PC-9 (cell line): ENCODE measurements around the gene LSM3. TPM values are rescaled to one million over a fixed set of nuclear protein-coding genes. Genes with fewer than 3 reads are reported as not detected.
A peak's percentile ranks its signal among the peaks of the same experiment; 100 is the strongest.

ENCODE experiments used
- BruUV-seq: library from RNA; stranded (reverse); fragments of 400-500 nt; replicated peaks from 2 replicates; lab custom pipeline; 2021; lab: Mats Ljungman, UMichigan
- CTCF ChIA-PET: fragments of 300-600 bp; sonication (Branson Sonifier 250); formaldehyde crosslinking; loops from one replicate; lab custom pipeline; 2022; ENCODE audit warnings: antibody characterized with exemption; lab: Charles Lee
- POLR2A ChIA-PET: fragments of 300-600 bp; sonication (Branson Sonifier 250); formaldehyde crosslinking; loops from one replicate; lab custom pipeline; 2022; ENCODE audit warnings: antibody characterized with exemption; ENCODE audit not compliant: unreplicated experiment; lab: Charles Lee
- DNase-seq, 2 experiments: peaks; one replicate each; pipeline versions ENCODE4 v3.0.0 to v3.0.0-alpha.2; 2015 to 2022; ENCODE audit warnings: mixed read lengths in 1 of 2
- H2AFZ ChIP-seq: fragments of 200-600 bp; sonication (generic); 2 replicates; pipeline ENCODE4 v1.8.1; 2017; ENCODE audit warnings: antibody characterized with exemption
- H3F3A ChIP-seq: fragments of 200-600 bp; sonication (generic); 2 replicates; pipeline ENCODE4 v1.8.1; 2017; ENCODE audit warnings: antibody characterized with exemption, mild to moderate bottlenecking, low read depth; ENCODE audit not compliant: insufficient read depth
- H3K27ac ChIP-seq: fragments of 200-600 bp; sonication (generic); 2 replicates; pipeline ENCODE4 v1.6.1; 2016; ENCODE audit warnings: mixed run types
- H3K27me3 ChIP-seq: fragments of 200-600 bp; sonication (generic); 2 replicates; pipeline ENCODE4 v1.6.1; 2016; ENCODE audit warnings: low read depth, mixed run types; ENCODE audit not compliant: insufficient read depth
- H3K36me3 ChIP-seq: fragments of 200-600 bp; sonication (generic); 2 replicates; pipeline ENCODE4 v1.6.1; 2016; ENCODE audit warnings: low read depth, mixed run types
- H3K4me1 ChIP-seq: fragments of 200-600 bp; sonication (generic); replicated peaks from 2 replicates; pipeline ENCODE4 v1.6.1; 2016; ENCODE audit warnings: mixed run types; ENCODE audit not compliant: insufficient read depth
- H3K4me2 ChIP-seq: fragments of 200-600 bp; sonication (generic); 2 replicates; pipeline ENCODE4 v1.6.1; 2017; ENCODE audit warnings: mixed run types
- H3K4me3 ChIP-seq: fragments of 200-600 bp; sonication (generic); 2 replicates; pipeline ENCODE4 v1.6.1; 2016; ENCODE audit warnings: mixed run types
- H3K79me2 ChIP-seq: fragments of 200-600 bp; sonication (generic); 2 replicates; pipeline ENCODE4 v1.6.1; 2017; ENCODE audit warnings: low read depth, mixed run types
- H3K9me2 ChIP-seq: fragments of 200-600 bp; sonication (generic); 2 replicates; pipeline ENCODE4 v1.8.1; 2017; ENCODE audit warnings: mild to moderate bottlenecking; ENCODE audit not compliant: insufficient read depth
- H3K9me3 ChIP-seq: fragments of 200-600 bp; sonication (generic); 2 replicates; pipeline ENCODE4 v1.8.1; 2016; ENCODE audit warnings: low read depth; ENCODE audit not compliant: insufficient read depth
- H4K20me1 ChIP-seq: fragments of 200-600 bp; sonication (generic); 2 replicates; pipeline ENCODE4 v1.8.1; 2017; ENCODE audit not compliant: insufficient read depth
- CTCF ChIP-seq: fragments of 200-600 bp; sonication (generic); conservative IDR thresholded peaks from 2 replicates; pipeline ENCODE4 v1.6.1; 2017; ENCODE audit warnings: mixed run types, antibody characterized with exemption, mild to moderate bottlenecking, moderate library complexity
- EZH2 ChIP-seq: fragments of 200-600 bp; sonication (generic); IDR thresholded peaks from 2 replicates; pipeline ENCODE4 v1.8.0; 2017; ENCODE audit warnings: antibody characterized with exemption, low read depth
- intact Hi-C: fragments of 100-400 bp; cut with micrococcal nuclease; formaldehyde crosslinking; loops from one replicate; pipeline ENCODE4 v1.10.0; 2022; ENCODE audit not compliant: unreplicated experiment
- total RNA-seq: library from RNA; stranded (reverse); gene quantifications from 2 replicates; pipeline ENCODE4 v1.2.3, GENCODE V29; 2021

LSM3 gene
- total RNA-seq, 1 experiment from 2014 or later = 18.3 TPM

GRCh38 chr3:14150491-14151230 lies 28.0 kb upstream of the LSM3 start:
- H3F3A ChIP-seq = peaks cover under 1% of the 10 kb centered on the region; the same call in 1 of the 2 replicates
- peaks cover 7% of the 10 kb centered on the region for H3K4me1 ChIP-seq
- no peaks in the 10 kb centered on the region for H4K20me1 ChIP-seq
- H3K36me3 ChIP-seq = peaks cover 5% of the 10 kb centered on the region; the same call in 1 of the 2 replicates
- POLR2A ChIA-PET = no interaction called here
- CTCF ChIA-PET = no interaction called here
- DNase-seq = no peak
- H3K79me2 ChIP-seq = no peaks in the 10 kb centered on the region
- H3K4me3 ChIP-seq = no peak overlapping the region
- H3K4me2 ChIP-seq = no peak overlapping the region
- TF ChIP-seq EZH2 = no peak
- TF ChIP-seq CTCF = no peak
- no peaks in the 10 kb centered on the region for H3K27me3 ChIP-seq
- no peaks in the 10 kb centered on the region for H3K9me2 ChIP-seq
- H3K27ac ChIP-seq = no peak overlapping the region
- BruUV-seq = no TSS peak
- no peak overlapping the region for H2AFZ ChIP-seq
- H3K9me3 ChIP-seq = no peaks in the 10 kb centered on the region
- intact Hi-C loops = no loop called here

GRCh38 chr3:14151471-14152083 lies 27.0 kb upstream of the LSM3 start:
- BruUV-seq = no TSS peak
- H3K9me3 ChIP-seq = no peaks in the 10 kb centered on the region
- CTCF ChIA-PET = no interaction called here
- no peak overlapping the region for H3K27ac ChIP-seq
- no peak overlapping the region for H3K4me3 ChIP-seq
- H3K27me3 ChIP-seq = no peaks in the 10 kb centered on the region
- POLR2A ChIA-PET = no interaction called here
- H3F3A ChIP-seq = no peaks in the 10 kb centered on the region; the same call in 1 of the 2 replicates
- intact Hi-C loops = no loop called here
- H4K20me1 ChIP-seq = no peaks in the 10 kb centered on the region
- TF ChIP-seq EZH2 (no peak), CTCF (no peak)
- H3K79me2 ChIP-seq = no peaks in the 10 kb centered on the region
- no peak overlapping the region for H3K4me2 ChIP-seq
- H3K36me3 ChIP-seq = peaks cover 6% of the 10 kb centered on the region; the same call in 1 of the 2 replicates
- H3K9me2 ChIP-seq = no peaks in the 10 kb centered on the region
- no peaks in the 10 kb centered on the region for H3K4me1 ChIP-seq
- H2AFZ ChIP-seq = no peak overlapping the region
- DNase-seq = no peak

- Histone ChIP-seq H4K20me1 (no peaks in the 10 kb centered on the region), H3K27ac (no peak overlapping the region), H3K79me2 (no peaks in the 10 kb centered on the region), H3F3A (no peaks in the 10 kb centered on the region), H3K36me3 (0 out of 2 replicates have a peak, but pooled peaks cover 4% of the 10 kb centered on the region), H3K9me2 (no peaks in the 10 kb centered on the region), H3K4me3 (no peak overlapping the region), H2AFZ (no peak overlapping the region), H3K9me3 (no peaks in the 10 kb centered on the region), H3K27me3 (no peaks in the 10 kb centered on the region), H3K4me1 (no peaks in the 10 kb centered on the region), H3K4me2 (no peak overlapping the region)
- intact Hi-C loops = no loop called here
- no peak for TF ChIP-seq EZH2
- peak; percentile 53; the same call in 1 of the 2 replicates for TF ChIP-seq CTCF
- BruUV-seq = no TSS peak
- POLR2A ChIA-PET = interaction anchor here (0.6 kb wide), 1 partner anchor 219 kb away, joined by 3 read pairs; no protein-coding TSS in a partner anchor
- no peak for DNase-seq
- CTCF ChIA-PET = no interaction called here
Measured at GRCh38 chr3:14152233-14152962, 26.2 kb upstream of the LSM3 start.
